Transverse colon (tissue), 3 donors: ENCODE results near the gene SLC39A11.

Source experiments
- CTCF ChIP-seq, 5 experiments: fragments of 200-600 bp in 3 of 5; fragments of 450-650 bp in 2 of 5; sonication (generic) in 3 of 5; IDR thresholded peaks; 1 replicate in 2 of 5; 2 replicates in 3 of 5; pipeline ENCODE4 v1.5.1; 2016 to 2017; ENCODE audit warnings: antibody characterized with exemption in 5 of 5, inconsistent platforms in 3 of 5, mild to moderate bottlenecking in 2 of 5, moderate library complexity in 1 of 5
- POLR2A ChIP-seq: fragments of 450-650 bp; IDR thresholded peaks from one replicate; pipeline ENCODE4 v1.6.1; 2016; ENCODE audit warnings: antibody characterized with exemption, mild to moderate bottlenecking, moderate library complexity

DNA sequence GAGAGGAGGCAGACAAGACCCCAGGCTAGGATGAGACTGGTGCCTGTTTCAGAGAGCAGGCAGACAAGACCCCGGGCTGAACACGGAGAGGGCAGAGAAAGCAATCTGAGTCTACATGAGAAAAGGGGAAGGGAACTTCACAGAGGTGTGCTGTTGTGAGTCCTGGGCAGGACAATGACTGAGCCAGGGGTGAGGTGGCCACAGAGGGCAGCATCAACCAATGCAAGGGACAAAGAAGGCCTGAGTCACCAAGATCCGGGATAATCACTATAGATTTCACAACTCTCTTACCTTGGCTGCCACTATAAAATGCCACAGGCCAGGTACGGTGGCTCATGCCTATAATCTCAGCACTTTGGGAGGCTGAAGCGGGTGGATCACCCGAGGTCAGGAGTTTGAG, 89.0 kb downstream of the SLC39A11 start:
- TF ChIP-seq CTCF (IDR thresholded peaks at IDR 0.05) (no peak), POLR2A (no peak)
